NCI-H2227 treated with DMSO at 0.1 percent for 48 hours (cell line): ENCODE results near the gene CEP250.
"Not testable (repeated sequence)": the region's sequence is repeated elsewhere in the genome, so short reads cannot be mapped to it uniquely, and the experiment has no call there.

Source experiments
- DNase-seq: peaks from one replicate; lab custom pipeline; 2025; lab: John Stamatoyannopoulos, UW

The CEP250 gene, protein sequence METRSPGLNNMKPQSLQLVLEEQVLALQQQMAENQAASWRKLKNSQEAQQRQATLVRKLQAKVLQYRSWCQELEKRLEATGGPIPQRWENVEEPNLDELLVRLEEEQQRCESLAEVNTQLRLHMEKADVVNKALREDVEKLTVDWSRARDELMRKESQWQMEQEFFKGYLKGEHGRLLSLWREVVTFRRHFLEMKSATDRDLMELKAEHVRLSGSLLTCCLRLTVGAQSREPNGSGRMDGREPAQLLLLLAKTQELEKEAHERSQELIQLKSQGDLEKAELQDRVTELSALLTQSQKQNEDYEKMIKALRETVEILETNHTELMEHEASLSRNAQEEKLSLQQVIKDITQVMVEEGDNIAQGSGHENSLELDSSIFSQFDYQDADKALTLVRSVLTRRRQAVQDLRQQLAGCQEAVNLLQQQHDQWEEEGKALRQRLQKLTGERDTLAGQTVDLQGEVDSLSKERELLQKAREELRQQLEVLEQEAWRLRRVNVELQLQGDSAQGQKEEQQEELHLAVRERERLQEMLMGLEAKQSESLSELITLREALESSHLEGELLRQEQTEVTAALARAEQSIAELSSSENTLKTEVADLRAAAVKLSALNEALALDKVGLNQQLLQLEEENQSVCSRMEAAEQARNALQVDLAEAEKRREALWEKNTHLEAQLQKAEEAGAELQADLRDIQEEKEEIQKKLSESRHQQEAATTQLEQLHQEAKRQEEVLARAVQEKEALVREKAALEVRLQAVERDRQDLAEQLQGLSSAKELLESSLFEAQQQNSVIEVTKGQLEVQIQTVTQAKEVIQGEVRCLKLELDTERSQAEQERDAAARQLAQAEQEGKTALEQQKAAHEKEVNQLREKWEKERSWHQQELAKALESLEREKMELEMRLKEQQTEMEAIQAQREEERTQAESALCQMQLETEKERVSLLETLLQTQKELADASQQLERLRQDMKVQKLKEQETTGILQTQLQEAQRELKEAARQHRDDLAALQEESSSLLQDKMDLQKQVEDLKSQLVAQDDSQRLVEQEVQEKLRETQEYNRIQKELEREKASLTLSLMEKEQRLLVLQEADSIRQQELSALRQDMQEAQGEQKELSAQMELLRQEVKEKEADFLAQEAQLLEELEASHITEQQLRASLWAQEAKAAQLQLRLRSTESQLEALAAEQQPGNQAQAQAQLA (N-terminal part only)

DNA sequence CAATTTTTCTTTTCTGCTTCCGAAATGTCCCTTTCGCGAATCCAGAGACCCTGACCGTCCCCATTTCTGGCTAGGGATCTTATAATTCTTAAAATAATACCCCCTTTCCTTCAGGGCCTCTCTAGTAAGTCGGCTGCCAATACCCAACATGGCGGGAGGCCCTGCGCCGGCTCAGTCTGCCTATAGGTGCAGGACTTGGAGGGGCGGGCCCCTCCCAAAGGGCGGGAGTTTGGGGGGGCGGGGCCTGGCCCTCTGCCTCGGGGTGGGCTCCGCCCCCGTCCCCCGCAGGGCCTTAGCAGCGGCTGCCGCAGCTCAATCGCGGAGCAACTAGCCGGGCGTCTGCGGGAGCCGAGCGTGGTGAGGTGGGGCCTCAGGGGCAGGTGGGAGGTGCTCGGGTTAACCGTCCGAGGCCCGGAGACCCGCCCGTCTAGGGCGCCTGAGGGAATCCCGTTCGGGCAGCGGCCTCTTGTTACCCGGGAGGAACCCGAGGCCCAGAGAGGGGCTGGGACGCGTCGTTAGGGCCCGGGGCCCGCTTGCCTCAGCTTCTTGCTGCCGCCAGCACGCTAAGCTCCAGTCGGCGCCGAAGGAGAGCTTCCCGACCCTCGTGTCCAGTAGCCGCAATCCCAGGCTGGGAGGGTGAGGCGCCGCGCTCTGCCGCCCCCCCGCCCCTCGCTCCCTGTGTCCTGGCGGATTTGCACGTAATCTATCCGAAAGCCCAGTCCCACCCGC lies at the start of gene CEP250:
Gene CEP250, plus strand, starts transcription at position 718 of the 729 bp plus-strand sequence. CDS start 6,770 bp downstream, outside the sequence.
- DNase-seq: peak; percentile 99

DNA sequence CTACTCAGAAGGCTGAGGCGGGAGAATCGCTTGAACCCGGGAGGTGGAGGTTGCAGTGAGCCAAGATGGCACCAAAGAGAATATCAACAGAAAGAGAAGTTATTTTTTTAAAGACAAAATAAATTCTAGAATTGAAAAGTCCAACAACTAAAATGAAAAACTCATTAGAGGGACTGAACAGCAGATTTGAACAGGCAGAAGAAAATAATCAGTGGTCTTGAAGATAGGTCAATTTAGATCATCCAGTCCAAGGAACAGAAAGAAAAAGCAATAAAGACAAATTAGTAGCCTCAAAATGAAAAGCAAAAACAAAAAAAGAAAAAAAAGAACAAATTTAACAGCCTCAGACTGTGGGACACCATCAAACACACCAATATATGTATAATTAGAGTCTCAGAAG lies 49.6 kb upstream of the CEP250 start:
- no peak for DNase-seq

DNA sequence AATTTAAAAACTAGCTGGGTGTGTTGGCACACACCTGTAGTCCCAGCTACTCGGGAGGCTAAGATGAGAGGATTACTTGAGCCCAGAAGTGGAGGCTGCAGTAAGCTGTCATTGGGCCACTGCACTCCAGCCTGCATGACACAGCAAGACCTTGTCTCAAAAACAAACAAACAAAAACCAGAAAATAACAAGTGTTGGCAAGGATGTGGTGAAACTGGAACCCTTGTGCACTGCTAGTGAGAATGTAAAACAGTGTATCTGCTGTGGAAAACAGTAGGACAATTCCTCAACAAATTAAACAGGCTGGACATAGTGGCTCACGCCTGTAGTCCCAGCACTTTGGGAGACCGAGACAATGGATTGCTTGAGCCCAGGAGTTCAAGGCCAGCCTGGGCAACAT lies 47.1 kb upstream of the CEP250 start:
- DNase-seq: no peak

DNA sequence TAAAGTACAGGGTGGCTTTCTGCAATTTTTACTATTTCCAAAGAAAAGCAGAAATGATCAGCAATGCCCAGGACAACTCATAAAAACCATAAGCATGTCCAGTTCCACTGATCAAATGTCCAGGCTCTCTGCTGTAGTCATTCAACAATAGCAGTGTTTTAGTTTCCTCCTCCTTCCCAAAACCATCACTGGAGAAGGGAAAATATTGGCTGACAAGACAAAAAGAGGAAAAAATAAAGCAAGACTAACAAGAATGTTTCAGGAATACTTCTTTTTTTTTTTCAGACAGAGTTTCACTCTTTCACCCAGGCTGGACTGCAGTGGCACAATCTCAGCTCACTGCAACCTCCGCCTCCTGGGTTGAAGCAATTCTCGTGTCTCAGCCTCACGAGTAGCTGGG lies 45.9 kb upstream of the CEP250 start:
- DNase-seq: no peak

DNA sequence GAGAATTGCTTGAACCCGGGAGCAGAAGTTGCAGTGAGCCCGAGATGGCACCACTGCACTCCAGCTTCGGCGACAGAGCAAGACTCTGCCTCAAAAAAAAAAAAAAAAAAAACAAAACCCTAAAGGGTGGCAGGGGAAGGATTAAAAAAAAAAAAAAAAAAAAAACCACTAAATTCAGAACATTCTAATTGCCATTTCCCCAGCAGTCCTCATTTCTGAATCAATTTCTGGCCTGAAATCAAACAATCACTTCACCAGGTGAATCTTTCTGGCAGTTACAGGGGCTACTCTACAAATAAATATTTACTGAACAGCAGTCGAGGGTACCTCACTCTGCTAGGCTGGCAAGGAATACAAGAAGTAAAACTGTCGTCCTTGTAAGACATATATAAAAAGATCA lies 44.8 kb upstream of the CEP250 start:
- DNase-seq: no peak

DNA sequence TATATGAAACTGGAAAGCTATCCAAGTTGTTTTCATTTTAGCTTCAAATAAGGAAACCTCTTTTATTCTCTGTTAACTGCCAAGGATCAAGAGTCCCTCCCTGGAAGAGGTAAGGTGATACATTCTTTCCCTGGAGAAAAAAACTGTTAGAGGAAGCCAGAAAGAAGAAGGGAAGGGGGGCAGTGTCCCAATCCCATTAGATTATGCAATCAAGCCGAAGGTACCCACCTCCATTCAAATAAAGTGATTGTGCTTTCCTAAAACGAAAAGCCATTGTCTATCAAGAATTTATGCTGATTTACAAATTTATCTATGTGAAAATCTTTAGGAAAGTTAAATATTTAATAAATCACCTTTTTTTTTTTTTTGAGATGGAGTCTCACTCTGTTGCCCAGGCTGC lies 34.1 kb upstream of the CEP250 start:
- no peak for DNase-seq

DNA sequence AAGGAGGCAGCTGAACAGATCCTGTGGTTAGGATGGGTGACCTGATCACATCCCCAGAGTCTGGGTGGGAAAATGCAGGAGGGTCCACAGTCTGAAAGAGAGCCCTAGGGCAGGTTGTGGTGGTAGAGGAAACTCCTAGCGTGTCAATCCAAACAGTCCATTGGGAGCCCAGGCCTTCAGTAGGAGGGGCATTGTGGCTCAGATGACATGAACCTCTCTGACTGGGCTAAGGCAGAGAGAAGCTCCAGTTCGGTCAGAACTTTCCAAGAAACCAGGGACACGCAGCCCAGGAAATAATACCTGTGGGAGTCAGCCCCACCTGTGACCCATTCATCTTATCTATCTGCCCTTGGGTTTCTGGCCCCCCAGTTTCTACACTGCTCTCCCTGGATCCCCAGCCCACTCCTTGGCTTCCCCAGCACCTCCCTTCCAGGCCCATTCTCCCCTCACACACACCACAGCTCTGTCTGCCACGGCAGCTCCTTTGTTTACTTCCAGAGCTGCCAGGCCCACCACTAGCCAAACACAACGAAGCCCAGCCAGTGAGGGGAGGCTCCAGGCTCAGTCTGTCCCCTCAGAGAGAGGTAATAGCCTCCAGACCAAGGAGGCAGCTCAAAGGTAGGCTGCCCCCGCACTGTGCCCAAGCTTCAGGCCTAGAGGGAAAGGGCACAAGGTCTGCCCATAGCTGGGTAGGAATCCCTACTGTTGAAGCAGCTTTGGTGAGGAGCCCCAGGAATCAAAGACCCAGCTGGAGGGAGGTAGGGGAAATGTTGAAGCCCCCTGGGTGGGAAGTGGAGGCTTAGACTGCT lies 23.6 kb upstream of the CEP250 start:
- no peak for DNase-seq

DNA sequence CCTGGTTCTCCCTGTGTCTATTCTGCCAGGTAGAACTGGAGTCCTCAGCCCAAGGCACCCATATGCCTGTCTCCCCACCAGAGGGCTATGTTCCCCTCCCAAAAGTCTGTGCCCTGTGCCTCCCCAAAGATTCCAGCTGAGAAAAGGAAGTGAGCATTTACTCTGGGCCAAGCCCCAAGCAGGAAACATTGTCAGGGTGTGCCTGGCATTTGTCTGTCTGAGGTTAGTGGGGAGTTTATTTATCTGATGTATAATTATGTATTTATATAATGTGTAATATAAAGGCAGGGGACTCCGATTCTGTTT lies 23.0 kb upstream of the CEP250 start:
- no peak for DNase-seq

DNA sequence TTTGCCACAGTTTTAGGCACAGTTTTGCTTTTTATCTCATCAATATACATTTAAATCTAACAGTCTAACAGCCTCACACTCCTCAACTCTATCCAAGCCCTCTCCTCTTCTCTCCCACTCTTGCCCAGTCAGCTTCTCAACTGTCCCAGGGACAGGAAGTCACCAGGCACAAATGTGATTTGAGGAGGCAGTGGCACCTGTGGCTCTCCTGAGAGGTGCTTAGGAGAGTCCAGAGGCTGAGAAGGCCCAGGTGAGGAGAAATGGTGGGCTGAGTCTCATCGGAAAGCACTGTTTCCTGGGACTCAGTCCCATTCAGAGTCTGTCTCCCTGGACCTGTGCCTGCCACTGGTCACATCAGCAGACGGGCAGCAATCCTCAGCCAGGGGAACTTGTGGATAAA lies 22.1 kb upstream of the CEP250 start:
- DNase-seq: no peak

DNA sequence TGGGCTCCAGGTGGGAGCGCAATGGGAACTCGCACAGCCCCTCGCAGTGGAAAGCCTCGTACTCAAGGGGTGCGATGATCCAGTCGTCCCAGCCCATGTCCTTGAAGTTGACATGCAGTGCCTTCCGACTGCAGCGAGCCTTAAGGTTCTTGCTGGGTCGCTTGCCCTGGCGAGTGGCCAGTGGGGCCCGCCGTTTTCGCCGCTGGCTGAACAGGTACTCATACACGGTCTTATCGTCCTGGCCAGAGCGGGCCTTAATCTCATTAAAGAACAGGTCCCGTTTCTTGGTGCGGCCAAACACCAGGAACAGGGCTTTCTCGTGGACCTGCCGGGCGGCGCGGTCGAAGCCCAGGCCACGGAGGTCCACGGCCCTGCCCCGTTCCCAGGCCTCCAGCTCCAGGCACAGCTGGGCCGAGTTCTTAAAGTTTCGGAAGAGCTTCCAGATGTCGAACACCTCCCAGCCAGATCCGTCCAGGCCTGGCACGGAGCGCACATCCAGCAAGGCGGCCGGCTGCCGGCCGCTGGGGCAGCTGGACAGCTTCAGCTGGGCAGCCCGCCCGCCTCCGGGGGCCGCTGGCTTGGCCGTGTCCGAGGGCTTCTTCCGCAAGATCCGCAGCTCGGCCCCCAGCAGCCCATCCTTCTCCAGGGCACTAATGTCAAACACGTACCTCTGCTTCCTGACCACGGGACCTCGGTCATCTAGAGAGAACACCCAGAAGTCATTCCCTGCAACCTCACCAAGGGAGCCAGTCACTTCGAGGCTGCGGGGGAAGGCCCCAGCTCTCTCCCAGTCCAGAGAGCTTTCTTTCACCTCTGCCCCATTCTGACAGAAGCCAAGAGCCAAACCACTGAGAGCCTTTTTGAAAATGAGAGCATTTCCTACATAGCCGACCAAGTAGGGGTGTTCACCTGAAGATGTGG lies 21.1 kb upstream of the CEP250 start:
- DNase-seq: no peak

DNA sequence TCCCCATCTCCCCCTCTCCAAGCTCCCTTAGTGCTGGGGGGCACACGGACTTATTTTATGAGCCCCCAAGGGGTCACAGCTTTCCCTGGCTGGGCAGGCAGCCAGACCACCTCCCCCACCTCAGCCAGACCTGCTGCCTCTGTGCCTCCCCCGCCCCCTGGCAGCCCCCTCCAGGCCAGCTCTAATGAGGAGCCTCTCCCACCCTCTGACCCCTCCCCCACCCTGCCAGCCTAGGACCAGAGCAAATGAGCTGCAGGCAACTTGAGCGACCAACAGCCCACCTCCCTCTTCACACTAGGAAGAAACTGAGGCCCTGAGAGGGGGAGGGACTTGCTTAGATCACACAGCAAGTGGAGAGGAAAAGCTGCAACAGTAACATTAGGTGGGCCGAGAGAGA lies 19.2 kb upstream of the CEP250 start:
- DNase-seq: no peak

DNA sequence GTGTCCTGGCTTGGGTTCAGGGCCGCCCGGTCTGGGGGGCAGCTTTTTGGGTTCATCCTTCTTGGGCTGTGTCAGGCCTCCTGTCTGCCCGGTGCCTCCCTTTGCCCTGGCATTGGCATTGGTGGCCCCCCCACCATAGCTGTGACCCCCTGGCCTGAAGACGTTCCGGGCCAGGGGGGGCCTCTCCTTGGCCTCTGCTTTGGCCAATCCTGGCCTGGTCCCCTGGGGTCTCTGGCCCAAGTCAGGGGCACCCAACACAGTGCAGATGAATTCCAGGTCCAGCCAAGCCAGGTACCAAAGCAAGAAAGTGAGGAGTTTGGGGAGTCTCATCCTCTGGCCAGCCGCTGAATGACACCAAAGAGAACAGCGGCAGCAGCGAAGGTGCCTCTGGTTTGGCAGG lies 17.8 kb upstream of the CEP250 start:
- no peak for DNase-seq

DNA sequence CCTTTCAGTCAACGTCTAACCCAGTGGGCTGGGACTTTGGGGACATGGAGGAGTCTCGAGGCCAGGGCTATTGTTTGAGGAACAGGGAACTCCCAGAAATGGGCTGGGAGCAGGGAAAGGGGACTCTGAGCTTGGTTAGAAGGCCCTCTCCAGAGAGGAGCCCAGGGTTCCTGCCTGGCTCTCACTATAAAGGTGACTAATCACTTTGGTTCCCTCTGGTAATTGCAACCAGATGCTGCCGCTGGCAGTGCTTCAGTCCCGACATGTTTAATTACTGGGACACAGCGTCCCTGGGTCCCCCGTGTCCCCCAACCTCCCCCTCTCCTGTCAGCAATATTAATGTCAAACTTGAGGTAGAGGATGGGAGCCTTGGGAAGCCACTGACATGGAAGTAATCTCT lies 12.4 kb upstream of the CEP250 start:
- DNase-seq: no peak

DNA sequence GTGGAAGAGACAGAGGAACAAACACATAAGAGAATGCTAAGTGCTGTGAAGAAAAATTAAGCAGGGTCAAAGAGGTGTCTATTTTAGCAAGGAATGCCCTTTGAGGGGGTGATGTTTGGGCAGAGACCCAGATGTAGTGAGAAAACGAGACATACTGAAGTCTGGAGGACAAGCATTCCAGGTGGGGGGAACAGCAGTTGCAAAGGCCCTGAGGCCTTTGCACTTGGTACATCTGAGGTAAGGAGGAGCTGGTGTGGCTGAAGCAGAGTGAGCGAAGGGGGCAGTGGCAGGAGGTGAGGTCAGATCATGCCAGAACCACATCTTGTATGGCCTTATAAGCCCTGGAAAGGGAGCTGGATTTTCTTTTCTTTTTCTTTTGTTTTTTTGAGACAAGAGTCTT lies 11.2 kb upstream of the CEP250 start:
- DNase-seq: no peak

DNA sequence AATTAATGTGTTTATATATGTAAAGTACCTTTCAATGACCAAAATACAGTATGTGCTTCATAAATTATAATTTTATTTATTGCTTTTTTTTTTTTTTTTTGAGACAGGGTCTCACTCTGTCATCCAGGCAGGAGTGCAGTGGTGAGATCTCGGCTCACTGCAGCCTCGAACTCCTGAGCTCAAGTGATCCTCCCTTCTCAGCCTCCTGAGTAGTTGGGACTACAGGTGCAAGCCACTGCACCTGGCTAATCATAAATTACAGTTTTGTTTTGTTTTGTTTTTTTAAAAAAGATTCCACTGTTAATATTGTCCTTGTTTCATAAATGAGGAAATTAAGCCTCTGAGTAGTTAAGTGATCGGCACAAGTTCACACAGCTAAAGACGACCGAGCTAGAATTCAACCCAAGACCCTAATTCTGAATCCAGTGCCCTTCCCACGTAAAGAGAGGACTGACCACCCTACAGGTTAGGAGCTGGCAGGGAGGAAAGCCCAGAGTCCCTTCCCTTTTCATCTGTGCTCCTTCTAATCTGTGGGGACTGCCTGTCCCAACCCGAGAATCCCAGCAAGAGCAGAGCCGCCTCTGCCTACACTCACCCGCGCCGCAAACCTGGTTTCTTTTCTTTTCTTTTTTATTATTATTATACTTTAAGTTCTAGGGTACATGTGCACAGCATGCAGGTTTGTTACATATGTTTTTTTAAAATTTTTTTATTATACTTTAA lies 8.9 kb upstream of the CEP250 start:
- no peak for DNase-seq

DNA sequence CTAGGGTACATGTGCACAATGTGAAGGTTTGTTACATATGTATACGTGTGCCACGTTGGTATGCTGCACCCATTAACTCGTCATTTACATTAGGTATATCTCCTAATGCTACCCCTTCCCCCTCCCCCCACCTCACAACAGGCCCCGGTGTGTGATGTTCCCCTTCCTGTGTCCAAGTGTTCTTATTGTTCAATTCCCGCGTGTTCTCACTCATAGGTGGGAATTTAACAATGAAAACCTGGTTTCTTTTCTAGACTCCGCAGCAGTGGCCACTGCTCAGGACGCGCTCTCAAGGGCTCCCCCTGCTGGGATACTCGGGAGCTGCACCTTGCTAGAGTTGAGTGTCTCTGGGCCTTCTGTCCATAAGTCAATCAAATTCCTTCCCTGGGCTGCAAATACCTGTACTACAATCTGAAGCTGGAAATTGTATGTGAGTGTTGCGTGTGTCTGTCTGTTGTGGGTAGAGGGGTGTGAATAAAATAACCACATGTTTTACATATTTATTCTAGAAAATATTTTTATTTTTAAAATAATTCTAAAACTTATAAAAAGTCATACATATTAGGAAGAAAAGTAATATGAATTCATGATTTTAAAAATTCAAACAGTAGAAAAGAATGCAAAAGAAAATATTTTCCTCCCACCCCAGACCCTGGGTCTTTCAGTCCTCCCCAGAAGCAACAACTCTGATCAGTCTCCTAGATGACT lies 8.2 kb upstream of the CEP250 start:
- peak; percentile 88 for DNase-seq

DNA sequence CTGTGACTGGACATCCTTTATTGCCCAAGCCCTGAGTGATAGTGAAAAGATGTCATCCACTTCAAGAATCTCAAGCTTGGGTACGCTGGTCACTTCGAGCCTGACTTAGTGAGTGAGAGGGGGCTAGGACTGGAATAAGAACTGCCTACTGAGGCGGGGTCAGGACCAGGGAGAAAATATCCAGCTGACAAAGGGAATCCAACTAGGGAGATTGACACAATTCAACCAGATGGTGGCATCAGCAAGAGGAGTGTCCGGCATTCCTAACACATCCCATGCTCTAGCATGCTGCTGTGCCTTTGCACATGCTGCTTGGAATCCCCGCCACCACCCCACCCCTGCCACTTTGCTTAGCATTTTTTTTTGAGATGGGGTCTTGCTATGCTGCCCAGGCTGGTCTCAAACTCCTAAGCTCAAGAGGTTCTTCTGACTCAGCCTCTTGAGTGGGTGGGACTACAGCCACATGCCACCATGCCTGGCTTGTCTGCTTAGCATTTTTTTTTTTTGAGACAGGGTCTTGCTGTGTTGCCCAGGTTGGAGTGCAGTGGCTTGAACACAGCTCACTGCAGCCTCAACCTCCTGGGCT lies 6.5 kb upstream of the CEP250 start:
- DNase-seq: no peak

DNA sequence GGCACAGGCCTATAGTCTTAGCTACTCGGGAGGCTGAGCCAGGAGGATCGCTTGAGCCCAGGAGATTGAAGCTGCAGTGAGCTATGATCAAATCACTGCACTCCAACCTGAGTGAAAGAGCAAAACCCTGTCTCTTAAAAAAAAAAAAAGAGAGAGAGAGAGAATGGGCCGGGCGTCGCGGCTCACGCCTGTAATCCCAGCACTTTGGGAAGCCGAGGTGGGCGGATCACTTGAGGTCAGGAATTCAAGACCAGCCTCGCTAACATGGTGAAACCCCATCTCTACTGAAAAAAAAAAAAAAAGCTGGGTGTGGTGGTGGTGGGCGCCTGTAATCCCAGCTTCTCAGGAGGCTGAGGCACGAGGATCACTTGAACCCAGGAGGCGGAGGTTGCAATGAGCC lies 5.5 kb upstream of the CEP250 start:
- not testable (repeated sequence) for DNase-seq
